RKO (cell line): ENCODE data around the gene FAM110A.
A peak's percentile ranks its signal among the peaks of the same experiment; 100 is the strongest.
"Not testable (repeated sequence)": the region's sequence is repeated elsewhere in the genome, so short reads cannot be mapped to it uniquely, and the experiment has no call there.

ENCODE experiments used
- DNase-seq: peaks from one replicate; pipeline ENCODE4 v3.0.0-alpha.2; 2016; ENCODE audit warnings: low spot score

Gene FAM110A

GRCh38 chr20:833450-834150 lies at the start of gene FAM110A:
TSS of gene FAM110A (plus strand) at chr20:833715. CDS start at chr20:844805, 11,090 bp downstream.
- peak; percentile 98 for DNase-seq

- no peak for DNase-seq
Measured at GRCh38 chr20:787825-788224, 45.7 kb upstream of the FAM110A start.

GRCh38 chr20:791056-791455 lies 42.5 kb upstream of the FAM110A start:
- no peak for DNase-seq

- DNase-seq: no peak
Measured at GRCh38 chr20:792248-792647, 41.3 kb upstream of the FAM110A start.

GRCh38 chr20:796921-797320 lies 36.6 kb upstream of the FAM110A start:
- no peak for DNase-seq

GRCh38 chr20:798746-799145 lies 34.8 kb upstream of the FAM110A start:
- DNase-seq: not testable (repeated sequence)

- DNase-seq: not testable (repeated sequence)
Measured at GRCh38 chr20:800026-800425, 33.5 kb upstream of the FAM110A start.

GRCh38 chr20:801678-802077 lies 31.8 kb upstream of the FAM110A start:
- no peak for DNase-seq

- peak; percentile 52 for DNase-seq
Measured at GRCh38 chr20:805713-806112, 27.8 kb upstream of the FAM110A start.

- DNase-seq: not testable (repeated sequence)
Measured at GRCh38 chr20:811776-812434, 21.6 kb upstream of the FAM110A start.

GRCh38 chr20:812435-812814 lies 21.1 kb upstream of the FAM110A start:
- DNase-seq: not testable (repeated sequence)

- DNase-seq: no peak
Measured at GRCh38 chr20:813390-813789, 20.1 kb upstream of the FAM110A start.

- DNase-seq: no peak
Measured at GRCh38 chr20:815226-815625, 18.3 kb upstream of the FAM110A start.

- DNase-seq: peak; percentile 76
Measured at GRCh38 chr20:815914-816606, 17.5 kb upstream of the FAM110A start.

GRCh38 chr20:818001-818664 lies 15.4 kb upstream of the FAM110A start:
- DNase-seq: peak; percentile 93

- DNase-seq: no peak
Measured at GRCh38 chr20:819680-820322, 13.7 kb upstream of the FAM110A start.

GRCh38 chr20:820323-820953 lies 13.1 kb upstream of the FAM110A start:
- no peak for DNase-seq

- DNase-seq: no peak
Measured at GRCh38 chr20:821046-821730, 12.3 kb upstream of the FAM110A start.

- no peak for DNase-seq
Measured at GRCh38 chr20:821731-822065, 11.8 kb upstream of the FAM110A start.

GRCh38 chr20:822651-823573 lies 10.6 kb upstream of the FAM110A start:
- no peak for DNase-seq
